Tibial nerve (tissue), 4 donors: ENCODE data around the gene SLC29A3.

Experiments used
- EP300 ChIP-seq, 2 donors: sonication (generic); formaldehyde crosslinking; IDR thresholded peaks; one replicate each; pipeline ENCODE4 v1.6.1; 2017; ENCODE audit warnings: antibody characterized with exemption in 2 of 2, mild to moderate bottlenecking in 1 of 2
- POLR2A ChIP-seq, 2 donors: fragments of 450-650 bp; IDR thresholded peaks; one replicate each; pipeline ENCODE4 v1.6.1; 2017; ENCODE audit warnings: antibody characterized with exemption in 2 of 2, mild to moderate bottlenecking in 2 of 2, moderate library complexity in 2 of 2
- TF ChIP-seq, protein P1 (sequence below), 5 experiments: fragments of 200-600 bp in 3 of 5; fragments of 450-650 bp in 2 of 5; sonication (generic) in 3 of 5; IDR thresholded peaks; one replicate each; pipeline ENCODE4 v1.5.1; 2016 to 2019; ENCODE audit warnings: antibody characterized with exemption in 5 of 5, mild to moderate bottlenecking in 3 of 5, moderate library complexity in 2 of 5

GRCh38 chr10:71323407-71323806 lies 4.3 kb downstream of the SLC29A3 start:
- TF ChIP-seq, protein P1, sequence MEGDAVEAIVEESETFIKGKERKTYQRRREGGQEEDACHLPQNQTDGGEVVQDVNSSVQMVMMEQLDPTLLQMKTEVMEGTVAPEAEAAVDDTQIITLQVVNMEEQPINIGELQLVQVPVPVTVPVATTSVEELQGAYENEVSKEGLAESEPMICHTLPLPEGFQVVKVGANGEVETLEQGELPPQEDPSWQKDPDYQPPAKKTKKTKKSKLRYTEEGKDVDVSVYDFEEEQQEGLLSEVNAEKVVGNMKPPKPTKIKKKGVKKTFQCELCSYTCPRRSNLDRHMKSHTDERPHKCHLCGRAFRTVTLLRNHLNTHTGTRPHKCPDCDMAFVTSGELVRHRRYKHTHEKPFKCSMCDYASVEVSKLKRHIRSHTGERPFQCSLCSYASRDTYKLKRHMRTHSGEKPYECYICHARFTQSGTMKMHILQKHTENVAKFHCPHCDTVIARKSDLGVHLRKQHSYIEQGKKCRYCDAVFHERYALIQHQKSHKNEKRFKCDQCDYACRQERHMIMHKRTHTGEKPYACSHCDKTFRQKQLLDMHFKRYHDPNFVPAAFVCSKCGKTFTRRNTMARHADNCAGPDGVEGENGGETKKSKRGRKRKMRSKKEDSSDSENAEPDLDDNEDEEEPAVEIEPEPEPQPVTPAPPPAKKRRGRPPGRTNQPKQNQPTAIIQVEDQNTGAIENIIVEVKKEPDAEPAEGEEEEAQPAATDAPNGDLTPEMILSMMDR (IDR thresholded peaks at IDR 0.05), result no peak
- TF ChIP-seq EP300 (IDR thresholded peaks at IDR 0.05), result no peak
- no peak for TF ChIP-seq POLR2A (IDR thresholded peaks at IDR 0.05)
